Frontal cortex (tissue), 4 donors: ENCODE measurements around the gene FGA. TPM values are rescaled to one million over a fixed set of nuclear protein-coding genes. Genes with fewer than 3 reads are reported as not detected.

Experiments
- DNase-seq, 2 donors: peaks; one replicate each; pipeline ENCODE4 v3.0.0; 2012; ENCODE audit warnings: low spot score in 2 of 2
- FAIRE-seq: peaks from 2 replicates; lab custom pipeline; 2012; peaks lifted over from hg19 to GRCh38; lab: Jason Lieb, UNC
- total RNA-seq: library from RNA; depleted of rRNA; stranded (reverse); fragments of >200 nt; gene quantifications from one replicate; pipeline ENCODE4 v1.2.3, GENCODE V29; 2014
- donor health status: control.
- donor health status: control.
- donor health status: control.

FGA gene
- total RNA-seq, 1 donor from 2014 or later: not detected

DNA sequence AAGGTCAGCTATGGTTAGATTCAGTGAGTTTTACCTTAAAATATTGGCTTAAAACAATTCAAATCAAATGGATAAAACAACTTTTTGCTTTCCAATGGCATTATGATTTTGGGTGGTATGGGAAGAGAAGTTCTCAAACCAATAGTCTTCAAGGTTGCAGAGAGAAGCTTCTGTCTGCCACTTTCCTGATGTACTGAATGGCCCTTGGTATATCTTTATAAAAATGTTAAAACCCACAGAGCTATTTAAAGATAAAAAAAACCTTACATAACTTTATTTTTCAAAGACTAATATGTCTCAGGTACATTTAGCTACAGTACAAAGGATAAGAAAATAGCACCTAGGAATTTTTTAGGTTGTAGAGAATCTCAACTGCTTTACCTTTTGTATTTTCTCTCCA lies 6.9 kb downstream of the FGA start:
- FAIRE-seq (no peak), DNase-seq (no peak)

DNA sequence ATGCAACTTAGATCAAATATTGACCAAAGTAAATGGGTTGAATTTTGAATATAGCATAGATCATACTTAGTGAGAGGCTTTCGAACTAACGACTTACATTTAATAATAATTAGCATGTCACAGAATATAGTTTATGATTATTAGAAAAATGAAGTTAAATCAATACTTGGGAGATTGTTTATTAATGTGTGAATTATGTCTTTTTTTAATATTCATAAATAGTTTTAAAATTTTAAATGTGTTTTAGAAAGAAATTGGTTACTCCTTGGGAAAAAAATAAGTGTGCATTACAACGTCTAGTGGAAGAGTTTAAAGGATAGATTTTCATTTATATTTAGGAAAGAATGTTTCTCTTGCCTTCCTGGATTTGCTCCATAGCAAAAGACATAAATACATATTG lies 7.3 kb downstream of the FGA start:
- FAIRE-seq: peak; percentile 31
- DNase-seq: no peak

- DNase-seq (no peak), FAIRE-seq (no peak)
Measured at GRCh38 chr4:154582723-154583122, 7.8 kb downstream of the FGA start.

- DNase-seq (no peak), FAIRE-seq (no peak)
Measured at GRCh38 chr4:154579927-154580326, 10.6 kb downstream of the FGA start.

DNA sequence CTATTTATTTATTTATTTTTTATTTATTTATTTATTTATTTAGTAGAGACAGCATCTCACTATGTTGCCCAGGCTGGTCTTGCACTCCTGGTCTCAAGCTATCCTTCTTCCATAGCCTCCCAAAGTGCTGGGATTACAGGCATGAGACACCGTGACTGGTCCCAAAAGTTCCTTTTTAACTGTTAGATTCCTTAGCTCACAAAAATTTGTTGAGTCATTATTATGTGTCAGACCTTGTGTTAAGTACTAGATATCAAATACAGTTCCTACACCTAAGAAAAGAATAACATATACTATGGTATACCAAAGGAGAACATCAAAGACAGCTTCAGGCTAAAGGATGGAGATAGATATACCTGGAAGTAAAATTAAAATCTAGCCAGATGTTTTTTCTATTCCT lies 11.6 kb downstream of the FGA start:
- FAIRE-seq (no peak), DNase-seq (no peak)

GRCh38 chr4:154577324-154577723 lies 13.2 kb downstream of the FGA start:
- DNase-seq: no peak
- no peak for FAIRE-seq

DNA sequence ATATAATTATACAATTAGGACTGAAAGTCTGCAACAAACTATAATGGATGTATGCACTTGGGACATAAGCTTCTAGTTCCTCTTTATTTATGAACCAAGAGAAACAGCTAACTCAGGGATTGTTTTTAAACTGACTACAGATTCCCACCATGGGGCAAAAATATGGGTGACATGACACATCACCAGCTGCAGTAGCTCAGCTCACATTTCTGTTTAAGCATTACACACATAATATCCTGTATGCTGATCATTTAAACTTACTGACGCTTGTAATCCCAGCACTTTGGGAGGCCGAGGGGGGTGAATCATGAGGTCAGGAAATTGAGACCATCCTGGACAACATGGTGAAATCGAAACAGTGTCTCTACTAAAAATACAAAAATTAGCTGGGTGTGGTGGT lies 16.2 kb downstream of the FGA start:
- DNase-seq (no peak), FAIRE-seq (no peak)

DNA sequence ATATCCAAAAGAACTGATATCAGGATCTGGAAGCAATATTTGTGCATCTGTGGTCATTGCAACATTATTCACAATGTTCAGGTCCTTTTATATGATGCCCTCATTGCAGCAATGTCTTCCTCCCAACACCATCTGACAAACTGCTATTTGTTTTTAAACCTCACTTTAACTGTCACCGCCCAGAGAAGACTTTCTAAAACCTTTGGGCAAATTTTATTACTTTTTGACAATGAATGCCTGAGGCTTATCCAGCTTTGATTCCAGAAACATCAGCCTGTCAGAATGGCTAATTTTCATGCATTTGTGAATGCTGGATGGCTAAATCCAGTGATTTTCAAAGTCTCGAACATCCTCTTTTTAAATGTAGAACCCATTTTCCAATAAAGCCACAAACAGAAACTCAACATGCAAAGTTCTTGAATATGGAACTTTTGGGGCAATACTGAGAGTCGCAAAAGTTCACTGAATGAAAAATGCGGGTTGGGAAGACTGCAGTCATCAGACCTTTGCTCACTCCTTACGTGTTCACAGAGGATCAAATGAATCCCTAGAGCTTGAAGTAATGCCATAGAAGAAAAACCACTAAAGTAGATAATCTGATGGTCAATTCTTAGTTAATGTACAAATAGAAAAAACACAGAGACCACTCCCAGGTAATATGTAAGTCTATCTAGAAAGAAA lies 17.2 kb downstream of the FGA start:
- FAIRE-seq (no peak), DNase-seq (no peak)

GRCh38 chr4:154569584-154569983 lies 21.0 kb downstream of the FGA start:
- FAIRE-seq (no peak), DNase-seq (no peak)

- no peak for FAIRE-seq
- no peak for DNase-seq
Measured at GRCh38 chr4:154569028-154569427, 21.5 kb downstream of the FGA start.

DNA sequence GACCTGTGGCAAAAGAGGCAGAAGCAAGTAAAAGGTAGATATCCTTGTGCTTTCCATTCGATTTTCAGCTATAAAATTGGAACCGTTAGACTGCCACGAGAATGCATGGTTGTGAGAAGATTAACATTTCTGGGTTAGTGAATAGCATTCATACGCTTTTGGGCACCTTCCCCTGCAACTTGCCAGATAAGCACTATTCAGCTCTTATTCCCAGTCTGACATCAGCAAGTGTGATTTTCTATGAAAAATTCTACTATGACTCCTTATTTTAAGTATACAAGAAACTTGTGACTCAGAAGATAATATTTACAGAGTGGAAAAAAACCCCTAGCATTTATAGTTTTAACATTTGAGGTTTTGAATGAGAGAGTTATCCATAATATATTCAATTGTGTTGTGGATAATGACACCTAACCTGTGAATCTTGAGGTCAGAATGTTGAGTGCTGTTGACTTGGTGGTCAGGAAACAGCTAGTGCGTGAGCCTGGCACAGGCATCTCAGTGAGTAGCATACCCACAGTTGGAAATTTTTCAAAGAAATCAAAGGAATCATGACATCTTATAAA lies 23.8 kb downstream of the FGA start:
- DNase-seq (no peak), FAIRE-seq (no peak)

GRCh38 chr4:154565704-154566103 lies 24.8 kb downstream of the FGA start:
- FAIRE-seq: no peak
- DNase-seq: no peak

- no peak for FAIRE-seq
- no peak for DNase-seq
Measured at GRCh38 chr4:154564311-154564710, 26.2 kb downstream of the FGA start.

- no peak for FAIRE-seq
- DNase-seq: no peak
Measured at GRCh38 chr4:154562697-154563254, 27.8 kb downstream of the FGA start, which contains the start of gene FGB. TSS of gene FGB (plus strand) at chr4:154563011. CDS start at chr4:154563019, 8 bp downstream.

DNA sequence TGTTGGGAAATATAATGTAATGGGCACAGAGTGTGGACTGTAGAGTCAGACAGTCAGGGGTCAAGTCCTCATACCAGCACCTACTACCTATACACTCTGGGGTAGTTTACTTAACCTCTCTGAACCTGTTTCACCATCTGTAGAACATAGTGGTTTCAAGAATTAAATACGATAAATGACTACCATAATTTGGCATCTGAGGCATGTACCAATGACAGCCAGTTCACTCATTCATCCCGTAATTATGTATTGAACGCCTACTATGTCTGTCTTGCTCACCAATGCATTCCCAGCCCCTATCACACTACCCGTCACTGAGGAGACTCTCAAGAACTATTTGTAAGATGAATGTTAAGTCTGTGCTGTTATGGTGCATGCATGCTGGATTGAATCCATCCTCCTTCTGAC lies 29.7 kb downstream of the FGA start:
- FAIRE-seq (no peak), DNase-seq (no peak)

DNA sequence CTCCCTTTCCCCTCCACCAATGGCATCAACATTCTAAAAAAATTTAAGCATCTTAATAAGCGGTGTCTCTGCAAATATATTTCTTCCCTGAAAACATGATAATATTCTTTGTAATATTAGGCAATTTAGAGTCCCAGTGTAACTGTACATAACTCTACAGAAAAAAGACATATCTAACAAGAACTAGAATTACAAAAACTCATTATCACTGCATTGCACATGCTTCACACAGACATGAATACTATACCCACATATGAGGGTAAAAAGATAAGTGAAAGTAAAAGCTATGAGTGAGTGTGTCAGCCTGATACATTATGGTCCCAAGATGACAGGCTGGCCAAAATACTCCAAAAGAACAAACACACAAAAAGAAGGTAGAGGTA lies 30.1 kb downstream of the FGA start:
- FAIRE-seq: no peak

GRCh38 chr4:154559494-154560418 lies 30.8 kb downstream of the FGA start:
- DNase-seq (peak in 1 of 2 donors; percentile 4), FAIRE-seq (no peak)

More for the DNA sequence above, 30.1 kb downstream of the FGA start:
- DNase-seq: no peak

DNA sequence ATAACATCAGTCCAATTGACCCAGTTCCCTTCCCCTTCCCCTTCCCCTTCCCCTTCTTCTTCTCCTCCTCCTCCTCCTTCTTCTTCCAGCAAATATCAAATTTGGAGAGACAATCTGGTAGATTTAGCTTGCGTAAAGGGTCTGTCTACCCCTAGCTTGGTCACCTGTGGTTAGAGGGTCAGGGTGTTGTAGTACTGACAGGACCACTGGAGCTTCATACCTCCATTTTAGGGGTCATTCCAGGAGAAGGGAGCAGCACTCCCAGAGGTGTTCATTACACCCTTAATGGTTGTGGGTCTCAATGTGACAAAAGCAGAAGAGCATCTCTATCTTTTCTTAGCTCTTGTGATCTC lies 31.4 kb downstream of the FGA start:
- no peak for FAIRE-seq
- no peak for DNase-seq

DNA sequence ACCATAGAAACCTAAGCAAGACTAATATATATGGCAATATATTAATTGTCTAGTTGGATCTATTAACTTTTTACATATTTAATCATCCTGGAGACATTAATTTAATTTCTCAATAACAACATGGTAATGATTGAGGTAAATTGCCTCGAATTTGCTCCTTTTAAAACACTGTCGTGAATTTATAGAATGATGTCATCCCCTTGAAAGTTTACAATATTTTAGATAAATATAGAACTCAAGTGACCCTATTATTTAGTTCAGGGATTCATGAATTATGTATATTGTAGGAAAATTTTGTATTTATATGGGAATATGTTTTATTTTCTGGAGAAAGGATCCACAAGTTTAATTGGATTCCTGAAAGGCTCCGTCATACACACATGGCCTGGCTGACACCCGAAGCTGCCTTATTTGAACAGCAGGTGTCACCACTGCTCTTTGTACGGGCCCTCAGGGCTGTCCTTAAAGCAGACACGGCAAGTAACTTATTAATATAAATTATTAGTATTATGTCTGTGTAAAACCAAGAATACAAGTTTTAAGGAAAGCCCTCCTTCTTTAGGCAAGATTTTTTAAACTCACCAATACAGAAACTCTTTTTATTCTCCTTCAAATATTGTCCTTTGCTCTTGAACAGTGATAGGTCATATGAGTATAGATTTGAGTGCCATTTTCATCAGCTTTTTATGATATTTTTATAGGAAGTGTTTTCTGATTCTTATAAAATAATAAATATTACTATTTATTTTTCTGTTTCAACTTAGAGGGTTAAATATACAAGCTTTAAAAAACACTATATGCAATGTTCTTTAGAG lies 38.5 kb downstream of the FGA start:
- FAIRE-seq (peak; percentile 58), DNase-seq (peak in 1 of 2 donors; percentile 51)
